Measurements from ENCODE around the gene RNASE1. TPM values are rescaled to one million over a fixed set of nuclear protein-coding genes. Genes with fewer than 3 reads are reported as not detected.

Gene RNASE1
- not detected in 2 replicates for total RNA-seq (2014; rRNA removed; shearing (Covaris generic))
- polyA plus RNA-seq (2016; fragmentation: Nextera tagmentation; extraction: Ambion mirVana) = not detected in 2 replicates

DNA sequence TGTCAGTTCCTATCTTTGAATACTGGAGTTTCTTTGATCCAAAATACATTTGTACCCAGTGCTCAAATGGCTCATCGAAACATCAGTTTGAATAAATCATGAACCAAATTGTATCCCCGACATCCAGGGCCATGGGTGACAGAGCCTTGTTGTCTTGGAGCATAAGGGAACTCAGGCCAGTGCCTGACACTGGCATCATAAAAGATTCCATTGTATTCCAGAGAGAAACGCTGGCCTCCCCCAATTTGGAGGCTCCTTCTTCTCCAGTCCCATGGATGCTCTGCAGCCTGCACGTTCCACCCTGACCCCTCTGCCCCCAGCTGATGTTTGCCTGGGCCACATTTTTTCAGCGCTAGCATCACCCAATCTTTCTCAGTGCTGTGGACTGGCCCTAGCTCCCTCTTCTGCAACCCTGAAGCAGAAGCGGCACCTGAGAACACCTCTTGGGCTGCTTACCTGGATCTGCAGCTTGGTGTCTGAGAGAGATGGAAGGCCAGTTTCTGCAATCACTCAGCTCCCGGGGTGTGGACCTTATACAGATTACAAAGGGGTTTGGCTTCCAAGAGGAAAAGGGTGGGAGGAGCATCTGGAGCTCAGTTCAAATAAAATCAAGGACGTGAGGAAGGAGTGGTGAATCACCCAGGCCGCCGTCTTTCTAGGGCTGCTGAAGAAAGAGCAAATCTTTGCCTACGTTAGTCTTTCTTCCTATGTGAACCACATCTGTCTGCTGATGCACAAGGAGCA, at the start of gene RNASE1:
Gene RNASE1 (minus strand): TSS at position 504 of the 744 bp plus-strand sequence. CDS start 776 bp downstream, outside the sequence.
- Histone ChIP-seq H3K36me3 (ENCODE audit: low read depth) (no peaks in the 10 kb centered on the region), H3K4me3 (no peak within 1 kb of the TSS), H3K9me2 (ENCODE audit: insufficient read depth) (no peaks in the 10 kb centered on the region), H4K20me1 (ENCODE audit: insufficient read depth) (no peaks in the 10 kb centered on the region), H3K9ac (no peak within 1 kb of the TSS), H3K79me2 (ENCODE audit: insufficient read depth) (no peaks in the 10 kb centered on the region), H2AFZ (no peak within 1 kb of the TSS), H3K9me3 (ENCODE audit: low read depth) (no peaks in the 10 kb centered on the region), H3K4me1 (ENCODE audit: insufficient read depth) (no peaks in the 10 kb centered on the region), H3F3A (ENCODE audit: insufficient read depth) (no peaks in the 10 kb centered on the region), H3K27ac (no peak within 1 kb of the TSS), H3K4me2 (ENCODE audit: unreplicated experiment) (no peak within 1 kb of the TSS), H3K27me3 (replicated peaks; ENCODE audit: insufficient read depth) (peaks cover 5% of the 10 kb centered on the region; the same call in 1 of the 2 replicates)
- no peak for TF ChIP-seq EZH2phosphoT487 (IDR thresholded peaks at IDR 0.05; ENCODE audit: insufficient read depth, low read depth)
- TF ChIP-seq EZH2 (IDR thresholded peaks at IDR 0.05; ENCODE audit: insufficient read depth, poor library complexity, severe bottlenecking) = no peak
- in situ Hi-C loops (cut with MboI) = no loop called here
- peak; percentile 5 for DNase-seq
- 34 to 50% methylated on average over 11 of the region's 11 CpGs for WGBS, 2 experiments (ENCODE audit: low coverage in 1 of 2, low lambda C conversion rate in 2 of 2, missing lambda C conversion rate in 2 of 2)

DNA sequence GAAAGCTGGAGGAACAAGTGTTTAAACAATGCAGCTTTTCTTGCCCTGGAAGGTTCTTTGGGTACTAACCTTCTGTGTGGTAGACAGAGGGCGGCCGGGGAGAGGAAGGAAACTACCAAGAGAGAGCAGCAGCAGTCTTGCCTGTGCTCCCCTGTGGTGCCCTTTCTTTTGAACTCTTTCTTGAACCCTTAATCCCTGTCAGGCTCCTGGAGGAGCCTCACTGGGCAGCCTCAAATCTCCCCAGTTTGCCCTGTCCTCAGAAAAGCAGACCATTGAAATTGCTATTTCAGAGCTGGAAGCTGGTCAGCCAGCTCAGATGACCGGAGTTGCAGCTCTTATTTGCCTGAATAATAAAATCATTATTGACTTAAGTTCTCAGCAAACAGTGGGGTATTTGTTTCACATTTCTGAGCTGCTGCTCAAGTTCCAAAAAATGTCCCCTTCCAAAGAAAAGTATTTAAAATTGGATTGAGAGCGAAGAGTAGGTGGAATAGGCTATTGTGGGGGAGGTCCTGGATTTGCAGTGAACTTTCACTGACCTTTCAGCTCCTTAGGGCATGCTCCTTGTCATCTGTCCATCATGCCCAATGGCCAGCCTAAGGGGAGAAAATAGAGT, 46.4 kb upstream of the RNASE1 start:
- no peak for DNase-seq
- H3K4me3 ChIP-seq = no peak overlapping the region
- H3K9me2 ChIP-seq (ENCODE audit: insufficient read depth) = no peaks in the 10 kb centered on the region
- no peaks in the 10 kb centered on the region for H3K27me3 ChIP-seq (replicated peaks; ENCODE audit: insufficient read depth)
- H3K4me1 ChIP-seq (ENCODE audit: insufficient read depth) = peaks cover 10% of the 10 kb centered on the region; the same call in 1 of the 2 replicates
- no peaks in the 10 kb centered on the region for H3K9me3 ChIP-seq (ENCODE audit: low read depth)
- no peaks in the 10 kb centered on the region for H3K79me2 ChIP-seq (ENCODE audit: insufficient read depth)
- H3K9ac ChIP-seq = no peak overlapping the region
- TF ChIP-seq EZH2 (IDR thresholded peaks at IDR 0.05; ENCODE audit: insufficient read depth, poor library complexity, severe bottlenecking) = no peak
- no peak overlapping the region for H3K27ac ChIP-seq
- H3K36me3 ChIP-seq (ENCODE audit: low read depth) = no peaks in the 10 kb centered on the region
- WGBS, 2 experiments (ENCODE audit: low coverage in 1 of 2, low lambda C conversion rate in 2 of 2, missing lambda C conversion rate in 2 of 2) = 60 to 72% methylated on average over 4 of the region's 4 CpGs
- H2AFZ ChIP-seq = peak overlapping the region; percentile 57
- in situ Hi-C loops (cut with MboI) = no loop called here
- peaks cover 13% of the 10 kb centered on the region; the same call in 1 of the 2 replicates for H3F3A ChIP-seq (ENCODE audit: insufficient read depth)
- peak overlapping the region; percentile 34 for H3K4me2 ChIP-seq (ENCODE audit: unreplicated experiment)
- H4K20me1 ChIP-seq (ENCODE audit: insufficient read depth) = no peaks in the 10 kb centered on the region

DNA sequence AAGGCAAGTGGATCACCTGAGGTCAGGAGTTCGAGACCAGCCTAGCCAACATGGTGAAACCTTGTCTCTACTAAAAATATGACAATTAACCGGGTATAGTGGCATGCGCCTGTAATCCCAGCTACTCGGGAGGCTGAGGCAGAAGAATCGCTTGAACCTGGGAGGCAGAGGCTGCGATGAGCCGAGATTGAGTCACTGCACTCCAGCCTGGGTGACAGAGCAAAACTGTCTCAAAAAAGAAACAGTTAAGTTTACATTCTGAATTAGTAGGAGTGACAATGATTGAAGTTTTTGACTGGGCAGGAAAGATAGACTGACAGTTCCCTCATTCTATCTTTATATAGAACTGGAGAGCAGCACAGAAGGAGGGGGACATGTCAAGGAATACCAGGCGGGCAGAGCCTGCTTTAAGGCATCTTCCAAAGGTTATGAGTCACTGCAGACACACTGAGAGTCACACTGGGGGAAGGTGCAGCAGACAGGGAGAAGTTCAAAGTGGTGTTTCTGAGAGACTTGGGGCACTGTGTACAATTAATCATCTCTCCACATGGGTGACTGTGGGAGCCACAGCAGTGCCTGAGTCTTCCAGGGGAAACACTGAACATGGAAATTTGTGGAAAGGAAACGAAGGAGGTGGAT, 45.8 kb upstream of the RNASE1 start:
- no peak overlapping the region for H3K4me3 ChIP-seq
- no peak overlapping the region; the same call in 1 of the 2 replicates for H3K27ac ChIP-seq
- H3K9ac ChIP-seq = no peak overlapping the region
- no peaks in the 10 kb centered on the region for H3K36me3 ChIP-seq (ENCODE audit: low read depth)
- H4K20me1 ChIP-seq (ENCODE audit: insufficient read depth) = no peaks in the 10 kb centered on the region
- in situ Hi-C loops (cut with MboI) = no loop called here
- TF ChIP-seq EZH2 (IDR thresholded peaks at IDR 0.05; ENCODE audit: insufficient read depth, poor library complexity, severe bottlenecking) = no peak
- no peak for TF ChIP-seq EZH2phosphoT487 (IDR thresholded peaks at IDR 0.05; ENCODE audit: insufficient read depth, low read depth)
- H3K79me2 ChIP-seq (ENCODE audit: insufficient read depth) = no peaks in the 10 kb centered on the region
- no peaks in the 10 kb centered on the region for H3K9me3 ChIP-seq (ENCODE audit: low read depth)
- WGBS, 2 experiments (ENCODE audit: low coverage in 1 of 2, low lambda C conversion rate in 2 of 2, missing lambda C conversion rate in 2 of 2) = 19 to 28% methylated on average over 9 of the region's 9 CpGs
- no peaks in the 10 kb centered on the region for H3K9me2 ChIP-seq (ENCODE audit: insufficient read depth)
- peaks cover 10% of the 10 kb centered on the region; the same call in 1 of the 2 replicates for H3K4me1 ChIP-seq (ENCODE audit: insufficient read depth)
- H2AFZ ChIP-seq = peak overlapping the region; percentile 57
- H3K27me3 ChIP-seq (replicated peaks; ENCODE audit: insufficient read depth) = no peaks in the 10 kb centered on the region
- DNase-seq = peak; percentile 77
- peak overlapping the region; percentile 34 for H3K4me2 ChIP-seq (ENCODE audit: unreplicated experiment)
- peaks cover 13% of the 10 kb centered on the region; the same call in 1 of the 2 replicates for H3F3A ChIP-seq (ENCODE audit: insufficient read depth)

DNA sequence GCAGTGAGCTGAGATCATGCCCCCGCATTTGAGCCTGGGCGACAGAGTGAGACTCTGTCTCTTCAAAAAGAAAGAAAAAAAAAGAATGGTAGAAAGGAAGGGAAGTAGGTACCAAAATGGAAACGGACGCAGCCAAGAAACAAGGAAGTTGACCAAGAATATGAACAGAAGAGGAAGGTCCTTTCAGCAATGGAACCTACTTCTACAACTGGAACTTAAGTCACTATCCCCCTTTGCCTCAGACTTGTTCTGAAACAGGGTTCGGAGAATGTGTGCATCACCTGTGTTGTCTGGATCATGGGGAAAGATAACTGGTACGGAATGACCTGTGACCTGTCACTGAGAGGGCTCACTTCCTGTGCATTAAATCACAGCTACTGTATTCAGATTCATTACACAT, 43.9 kb upstream of the RNASE1 start:
- H3F3A ChIP-seq (ENCODE audit: insufficient read depth) = peaks cover 13% of the 10 kb centered on the region; the same call in 1 of the 2 replicates

More for the DNA sequence above, 43.9 kb upstream of the RNASE1 start:
- no peaks in the 10 kb centered on the region for H3K36me3 ChIP-seq (ENCODE audit: low read depth)
- 80 to 82% methylated on average over 6 of the region's 6 CpGs for WGBS, 2 experiments (ENCODE audit: low coverage in 1 of 2, low lambda C conversion rate in 2 of 2, missing lambda C conversion rate in 2 of 2)
- H3K9ac ChIP-seq = no peak overlapping the region
- no peak for TF ChIP-seq EZH2 (IDR thresholded peaks at IDR 0.05; ENCODE audit: insufficient read depth, poor library complexity, severe bottlenecking)
- no peak for TF ChIP-seq EZH2phosphoT487 (IDR thresholded peaks at IDR 0.05; ENCODE audit: insufficient read depth, low read depth)
- no peaks in the 10 kb centered on the region for H3K9me2 ChIP-seq (ENCODE audit: insufficient read depth)
- H3K27me3 ChIP-seq (replicated peaks; ENCODE audit: insufficient read depth) = no peaks in the 10 kb centered on the region
- H3K9me3 ChIP-seq (ENCODE audit: low read depth) = no peaks in the 10 kb centered on the region
- no peak overlapping the region for H3K4me3 ChIP-seq
- no peak overlapping the region for H3K27ac ChIP-seq
- in situ Hi-C loops (cut with MboI) = no loop called here
- H4K20me1 ChIP-seq (ENCODE audit: insufficient read depth) = no peaks in the 10 kb centered on the region
- H3K79me2 ChIP-seq (ENCODE audit: insufficient read depth) = no peaks in the 10 kb centered on the region
- H3K4me2 ChIP-seq (ENCODE audit: unreplicated experiment) = no peak overlapping the region
- H3K4me1 ChIP-seq (ENCODE audit: insufficient read depth) = peaks cover 10% of the 10 kb centered on the region; the same call in 1 of the 2 replicates
- no peak overlapping the region for H2AFZ ChIP-seq
- DNase-seq = no peak
